ENCODE data around the gene SNX13. TPM values are rescaled to one million over a fixed set of nuclear protein-coding genes. Genes with fewer than 3 reads are reported as not detected.
"Not testable (repeated sequence)": the region's sequence is repeated elsewhere in the genome, so short reads cannot be mapped to it uniquely, and the experiment has no call there.

SNX13 gene
- total and polyA plus RNA-seq, 2 of the 4 experiments (the other 2 are of a cell fraction) = 9.0 to 24.9 TPM

GRCh38 chr7:17809215-17809614 lies 131.1 kb downstream of the SNX13 start:
- H2BK20ac ChIP-seq (ENCODE audit: low read depth, low read length); H3K56ac ChIP-seq (ENCODE audit: extremely low read depth, insufficient read depth, low read length); H3K9me3 ChIP-seq (ENCODE audit: control insufficient read depth, insufficient read depth, low read length); H2BK5ac ChIP-seq (ENCODE audit: low read depth, low read length, poor library complexity, severe bottlenecking); CTCF ChIA-PET; H2AK5ac ChIP-seq (ENCODE audit: low read depth, low read length); H3K27me3 ChIP-seq (ENCODE audit: control insufficient read depth, insufficient read depth, low read length); H3K18ac ChIP-seq (ENCODE audit: low read depth, low read length); H3K4me3 ChIP-seq (ENCODE audit: insufficient read depth, low read depth, low read length); H3K4me1 ChIP-seq (ENCODE audit: control insufficient read depth, insufficient read depth, low read length); H3K27ac ChIP-seq (ENCODE audit: insufficient read depth, low read length); H3K9ac ChIP-seq (ENCODE audit: low read depth, low read length); ATAC-seq (ENCODE audit: low read depth); H4K91ac ChIP-seq (ENCODE audit: insufficient read depth, low read depth, low read length); BruUV-seq (replicated peaks); H2BK15ac ChIP-seq (ENCODE audit: low read depth, low read length); H3K79me1 ChIP-seq (ENCODE audit: low read depth in 1 of 2, low read length in 2 of 2); H3K23ac ChIP-seq (ENCODE audit: low read depth, low read length); H4K20me1 ChIP-seq (ENCODE audit: insufficient read depth, low read length); H4K5ac ChIP-seq (ENCODE audit: low read depth, low read length); H2BK120ac ChIP-seq (ENCODE audit: low read depth, low read length); in situ Hi-C loops (cut with MboI; ENCODE audit: low sequenced_read_pairs); dilution Hi-C loops (cut with HindIII; ENCODE audit: low sequenced_read_pairs, unreplicated experiment); POLR2A ChIA-PET (ENCODE audit: unreplicated experiment); H3K9me1 ChIP-seq (ENCODE audit: insufficient read depth, low read length); H2AFZ ChIP-seq (replicated peaks; ENCODE audit: low read length, poor library complexity); H3K36me3 ChIP-seq (ENCODE audit: control insufficient read depth, insufficient read depth, low read length); H3K4ac ChIP-seq (ENCODE audit: low read depth, low read length); H4K8ac ChIP-seq (ENCODE audit: low read depth in 2 of 2, low read length in 2 of 2); intact Hi-C loops (cut with micrococcal nuclease); DNase-seq; H3K14ac ChIP-seq (replicated peaks; ENCODE audit: low read depth, low read length); H2AK9ac ChIP-seq (replicated peaks; ENCODE audit: low read depth, low read length, poor library complexity); H3K4me2 ChIP-seq (ENCODE audit: low read depth, low read length): not testable (repeated sequence)
